GM12878 (cell line): Measurements from ENCODE around the gene GPRC5B. TPM values are rescaled to one million over a fixed set of nuclear protein-coding genes. Genes with fewer than 3 reads are reported as not detected.

ENCODE experiments used
- ATAC-seq: fragments of 200-7000 bp; cut with Tn5 transposase; 3 replicates; pipeline ENCODE4 v1.9.1; 2020; ENCODE audit warnings: mild to moderate bottlenecking, moderate library complexity
- BruUV-seq: library from RNA; stranded (reverse); fragments of 400-500 nt; replicated peaks from 2 replicates; lab custom pipeline; 2021; lab: Mats Ljungman, UMichigan
- CTCF ChIA-PET: fragments of 300-600 bp; sonication (Branson Sonifier 250); formaldehyde crosslinking; extraction: SDS; loops from one replicate; lab custom pipeline; 2021; ENCODE audit warnings: inconsistent platforms; lab: Yijun Ruan, JAX
- POLR2A ChIA-PET: fragments of 350-600 bp; formaldehyde crosslinking; extraction: SDS; loops from one replicate; lab custom pipeline; 2021; ENCODE audit warnings: inconsistent platforms; lab: Charles Lee
- RAD21 ChIA-PET: fragments of 300-600 bp; sonication (Branson Sonifier 250); formaldehyde crosslinking; loops from one replicate; lab custom pipeline; 2023; ENCODE audit warnings: antibody characterized with exemption; ENCODE audit not compliant: unreplicated experiment; lab: Charles Lee
- SMC1A ChIA-PET: fragments of 300-600 bp; sonication (Branson Sonifier 250); formaldehyde crosslinking; loops from one replicate; lab custom pipeline; 2023; ENCODE audit not compliant: unreplicated experiment, uncharacterized antibody; lab: Charles Lee
- DNase-seq: peaks from one replicate; pipeline ENCODE4 v3.0.0-alpha.2; 2011; ENCODE audit warnings: low read depth, low spot score
- FAIRE-seq: peaks from 3 replicates; lab custom pipeline; 2011; peaks lifted over from hg19 to GRCh38; lab: Jason Lieb, UNC
- H2AFZ ChIP-seq: 2 replicates; pipeline ENCODE4 v1.6.0; 2011; ENCODE audit warnings: low read depth, low read length, control low read depth; ENCODE audit not compliant: control insufficient read depth
- H3K27ac ChIP-seq: 2 replicates; pipeline ENCODE4 v1.5.1; 2011; ENCODE audit warnings: control low read depth; ENCODE audit not compliant: control insufficient read depth, insufficient read depth
- H3K27me3 ChIP-seq, 2 experiments: replicated peaks in 1 of 2; 2 replicates each; pipeline versions ENCODE4 v1.6.0 to v1.6.1; 2011; ENCODE audit warnings: low read length in 1 of 2; ENCODE audit not compliant: control insufficient read depth in 2 of 2, insufficient read depth in 2 of 2
- H3K36me3 ChIP-seq, 2 experiments: 2 replicates each; pipeline ENCODE4 v1.5.1; 2011; ENCODE audit warnings: low read length in 1 of 2; ENCODE audit not compliant: control insufficient read depth in 2 of 2, insufficient read depth in 2 of 2
- H3K4me1 ChIP-seq: 2 replicates; pipeline ENCODE4 v1.6.1; 2011; ENCODE audit warnings: mild to moderate bottlenecking, low read length, moderate library complexity, mixed read lengths; ENCODE audit not compliant: control insufficient read depth, insufficient read depth
- H3K4me2 ChIP-seq: 2 replicates; pipeline ENCODE4 v1.6.0; 2011; ENCODE audit warnings: control low read depth; ENCODE audit not compliant: control insufficient read depth, insufficient read depth
- H3K4me3 ChIP-seq: fragments of 200-600 bp; sonication (generic); 2 replicates; pipeline ENCODE4 v1.5.1; 2016
- H3K79me2 ChIP-seq: 2 replicates; pipeline ENCODE4 v1.6.0; 2011; ENCODE audit warnings: low read length; ENCODE audit not compliant: control insufficient read depth, insufficient read depth
- H3K9ac ChIP-seq: 2 replicates; pipeline ENCODE4 v1.8.0; 2011; ENCODE audit warnings: low read length, control low read depth, mixed read lengths; ENCODE audit not compliant: control insufficient read depth, insufficient read depth
- H3K9me3 ChIP-seq: replicated peaks from 3 replicates; pipeline ENCODE4 v1.5.1; 2011; ENCODE audit warnings: mild to moderate bottlenecking, low read length; ENCODE audit not compliant: control insufficient read depth, insufficient read depth
- H4K20me1 ChIP-seq: 2 replicates; pipeline ENCODE4 v1.6.0; 2011; ENCODE audit not compliant: control insufficient read depth, insufficient read depth
- KAT2A ChIP-seq: conservative IDR thresholded peaks from 2 replicates; pipeline ENCODE4 v1.6.1; 2011; ENCODE audit warnings: low read depth, low read length; ENCODE audit not compliant: control insufficient read depth
- MEF2A ChIP-seq: IDR thresholded peaks from 2 replicates; pipeline ENCODE4 v1.6.1; 2011; ENCODE audit warnings: low read depth, mild to moderate bottlenecking, low read length, moderate library complexity; ENCODE audit not compliant: insufficient read depth
- MYB ChIP-seq: fragments of 150-350 bp; IDR thresholded peaks from 2 replicates; pipeline ENCODE4 v1.6.1; 2014; ENCODE audit warnings: mild to moderate bottlenecking, low read depth, low read length, borderline replicate concordance
- NBN ChIP-seq: fragments of 450-650 bp; IDR thresholded peaks from 2 replicates; pipeline ENCODE4 v1.6.1; 2016
- POLR2AphosphoS5 ChIP-seq: IDR thresholded peaks from 2 replicates; pipeline ENCODE4 v1.6.1; 2011; ENCODE audit warnings: mild to moderate bottlenecking, low read length, inconsistent platforms
- SRF ChIP-seq, 2 experiments: IDR thresholded peaks; 2 replicates each; pipeline ENCODE4 v1.6.1; 2011; ENCODE audit warnings: low read depth in 2 of 2, low read length in 2 of 2, mild to moderate bottlenecking in 1 of 2, moderate library complexity in 1 of 2
- TAF1 ChIP-seq: IDR thresholded peaks from 2 replicates; pipeline ENCODE4 v1.6.1; 2011; ENCODE audit warnings: mild to moderate bottlenecking, low read depth, low read length, borderline replicate concordance
- TARDBP ChIP-seq: IDR thresholded peaks from 2 replicates; pipeline ENCODE4 v1.6.1; 2016; ENCODE audit warnings: borderline replicate concordance
- WGBS: methylation state at CpG from one replicate; pipeline ENCODE4 v1.1.6; 2016; ENCODE audit warnings: low lambda C conversion rate; ENCODE audit not compliant: insufficient replicate concordance, insufficient coverage; ENCODE audit errors: missing lambda C conversion rate; 5-methylcytosine and 5-hydroxymethylcytosine counted together
- in situ Hi-C: fragments of 300-500 bp; cut with MboI; formaldehyde crosslinking; loops from 9 replicates; pipeline ENCODE4 v1.14.3; 2018; ENCODE audit warnings: mixed read lengths
- intact Hi-C: fragments of 100-400 bp; cut with micrococcal nuclease; formaldehyde crosslinking; loops from one replicate; pipeline ENCODE4 v1.14.2; 2022; ENCODE audit not compliant: unreplicated experiment
- polyA plus RNA-seq, 11 experiments: library from polyadenylated mRNA; depleted of rRNA in 4 of 11; unstranded in 6 of 11; stranded (reverse) in 5 of 11; fragments of >200 nt; fragmentation: Nextera tagmentation in 4 of 11; fragmentation: Illumina TruSeq in 1 of 11; extraction: Ambion mirVana in 4 of 11; extraction: Trizol in 1 of 11; gene quantifications; 1 replicate in 1 of 11; 2 replicates in 10 of 11; pipeline versions ENCODE4 v1.2.1 to v1.2.3, GENCODE V29; 2011 to 2016; ENCODE audit warnings: inconsistent platforms in 2 of 11, missing spikeins in 2 of 11, low read depth in 1 of 11
- total RNA-seq, 4 experiments: library from RNA; depleted of rRNA in 3 of 4; stranded (reverse); fragments of >200 nt in 3 of 4; fragmentation: Illumina TruSeq in 1 of 4; extraction: Trizol in 1 of 4; gene quantifications; 2 replicates each; pipeline versions ENCODE4 v1.2.1 to v1.2.3, GENCODE V29; 2013 to 2021
- TF ChIP-seq, protein P1 (sequence below): fragments of 450-650 bp; IDR thresholded peaks from 2 replicates; pipeline ENCODE4 v1.6.1; 2018; ENCODE audit warnings: borderline replicate concordance, mild to moderate bottlenecking; ENCODE audit not compliant: partially characterized antibody
- TF ChIP-seq, protein P2 (sequence below): fragments of 150-350 bp; IDR thresholded peaks from 2 replicates; pipeline ENCODE4 v1.6.1; 2016; ENCODE audit warnings: low read depth, low read length
- TF ChIP-seq, protein P3 (sequence below): fragments of 450-650 bp; IDR thresholded peaks from 2 replicates; pipeline ENCODE4 v1.6.1; 2016; ENCODE audit warnings: mild to moderate bottlenecking

GPRC5B gene
- total and polyA plus RNA-seq, 10 of the 15 experiments (the other 5 are each of a cell fraction or from before 2014, with no cell fraction given), result 0.01 to 0.42 (median 0.15) TPM; not detected in 2

DNA sequence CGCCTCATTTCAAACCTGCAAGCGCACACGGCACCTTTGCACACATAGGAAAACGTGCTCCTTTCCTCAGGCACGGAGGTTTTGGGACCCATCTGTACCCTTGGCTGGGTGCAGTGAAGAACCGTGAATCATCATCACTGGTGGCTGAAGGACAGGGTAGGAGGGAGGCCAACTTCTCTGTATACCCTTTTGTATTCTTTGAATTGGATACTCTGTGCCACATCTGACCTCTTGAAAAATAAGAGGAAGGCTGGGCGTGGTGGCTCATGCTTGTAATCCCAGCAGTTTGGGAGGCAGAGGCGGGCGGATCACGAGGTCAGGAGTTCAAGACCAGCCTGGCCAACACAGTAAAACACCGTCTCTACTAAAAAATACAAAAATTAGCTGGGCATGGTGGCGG lies 11.7 kb downstream of the GPRC5B start:
- SMC1A ChIA-PET, result no interaction called here
- in situ Hi-C loops, result no loop called here

More for the DNA sequence above, 11.7 kb downstream of the GPRC5B start:
- 36% methylated on average over 12 of the region's 12 CpGs for WGBS
- Histone ChIP-seq H3K79me2 (no peaks in the 10 kb centered on the region), H2AFZ (no peak overlapping the region), H3K4me3 (no peak overlapping the region), H3K4me1 (no peaks in the 10 kb centered on the region), H3K4me2 (no peak overlapping the region), H3K9ac (no peak overlapping the region), H3K9me3 (no peaks in the 10 kb centered on the region), H3K27me3 (no peaks in the 10 kb centered on the region), H3K27ac (no peak overlapping the region), H4K20me1 (no peaks in the 10 kb centered on the region), H3K36me3 (no peaks in the 10 kb centered on the region)
- TF ChIP-seq, protein P1, sequence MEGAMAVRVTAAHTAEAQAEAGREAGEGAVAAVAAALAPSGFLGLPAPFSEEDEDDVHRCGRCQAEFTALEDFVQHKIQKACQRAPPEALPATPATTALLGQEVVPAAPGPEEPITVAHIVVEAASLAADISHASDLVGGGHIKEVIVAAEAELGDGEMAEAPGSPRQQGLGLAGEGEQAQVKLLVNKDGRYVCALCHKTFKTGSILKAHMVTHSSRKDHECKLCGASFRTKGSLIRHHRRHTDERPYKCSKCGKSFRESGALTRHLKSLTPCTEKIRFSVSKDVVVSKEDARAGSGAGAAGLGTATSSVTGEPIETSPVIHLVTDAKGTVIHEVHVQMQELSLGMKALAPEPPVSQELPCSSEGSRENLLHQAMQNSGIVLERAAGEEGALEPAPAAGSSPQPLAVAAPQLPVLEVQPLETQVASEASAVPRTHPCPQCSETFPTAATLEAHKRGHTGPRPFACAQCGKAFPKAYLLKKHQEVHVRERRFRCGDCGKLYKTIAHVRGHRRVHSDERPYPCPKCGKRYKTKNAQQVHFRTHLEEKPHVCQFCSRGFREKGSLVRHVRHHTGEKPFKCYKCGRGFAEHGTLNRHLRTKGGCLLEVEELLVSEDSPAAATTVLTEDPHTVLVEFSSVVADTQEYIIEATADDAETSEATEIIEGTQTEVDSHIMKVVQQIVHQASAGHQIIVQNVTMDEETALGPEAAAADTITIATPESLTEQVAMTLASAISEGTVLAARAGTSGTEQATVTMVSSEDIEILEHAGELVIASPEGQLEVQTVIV, result no peak
- no peak for TF ChIP-seq MEF2A
- no peak for TF ChIP-seq SRF (IDR thresholded peaks at IDR 0.05; ENCODE audit: low read depth in 2 of 2, low read length in 2 of 2)
- no peak for TF ChIP-seq KAT2A
- TF ChIP-seq MYB, result no peak
- TF ChIP-seq, protein P2, sequence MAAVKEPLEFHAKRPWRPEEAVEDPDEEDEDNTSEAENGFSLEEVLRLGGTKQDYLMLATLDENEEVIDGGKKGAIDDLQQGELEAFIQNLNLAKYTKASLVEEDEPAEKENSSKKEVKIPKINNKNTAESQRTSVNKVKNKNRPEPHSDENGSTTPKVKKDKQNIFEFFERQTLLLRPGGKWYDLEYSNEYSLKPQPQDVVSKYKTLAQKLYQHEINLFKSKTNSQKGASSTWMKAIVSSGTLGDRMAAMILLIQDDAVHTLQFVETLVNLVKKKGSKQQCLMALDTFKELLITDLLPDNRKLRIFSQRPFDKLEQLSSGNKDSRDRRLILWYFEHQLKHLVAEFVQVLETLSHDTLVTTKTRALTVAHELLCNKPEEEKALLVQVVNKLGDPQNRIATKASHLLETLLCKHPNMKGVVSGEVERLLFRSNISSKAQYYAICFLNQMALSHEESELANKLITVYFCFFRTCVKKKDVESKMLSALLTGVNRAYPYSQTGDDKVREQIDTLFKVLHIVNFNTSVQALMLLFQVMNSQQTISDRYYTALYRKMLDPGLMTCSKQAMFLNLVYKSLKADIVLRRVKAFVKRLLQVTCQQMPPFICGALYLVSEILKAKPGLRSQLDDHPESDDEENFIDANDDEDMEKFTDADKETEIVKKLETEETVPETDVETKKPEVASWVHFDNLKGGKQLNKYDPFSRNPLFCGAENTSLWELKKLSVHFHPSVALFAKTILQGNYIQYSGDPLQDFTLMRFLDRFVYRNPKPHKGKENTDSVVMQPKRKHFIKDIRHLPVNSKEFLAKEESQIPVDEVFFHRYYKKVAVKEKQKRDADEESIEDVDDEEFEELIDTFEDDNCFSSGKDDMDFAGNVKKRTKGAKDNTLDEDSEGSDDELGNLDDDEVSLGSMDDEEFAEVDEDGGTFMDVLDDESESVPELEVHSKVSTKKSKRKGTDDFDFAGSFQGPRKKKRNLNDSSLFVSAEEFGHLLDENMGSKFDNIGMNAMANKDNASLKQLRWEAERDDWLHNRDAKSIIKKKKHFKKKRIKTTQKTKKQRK, result no peak
- TF ChIP-seq, protein P3, sequence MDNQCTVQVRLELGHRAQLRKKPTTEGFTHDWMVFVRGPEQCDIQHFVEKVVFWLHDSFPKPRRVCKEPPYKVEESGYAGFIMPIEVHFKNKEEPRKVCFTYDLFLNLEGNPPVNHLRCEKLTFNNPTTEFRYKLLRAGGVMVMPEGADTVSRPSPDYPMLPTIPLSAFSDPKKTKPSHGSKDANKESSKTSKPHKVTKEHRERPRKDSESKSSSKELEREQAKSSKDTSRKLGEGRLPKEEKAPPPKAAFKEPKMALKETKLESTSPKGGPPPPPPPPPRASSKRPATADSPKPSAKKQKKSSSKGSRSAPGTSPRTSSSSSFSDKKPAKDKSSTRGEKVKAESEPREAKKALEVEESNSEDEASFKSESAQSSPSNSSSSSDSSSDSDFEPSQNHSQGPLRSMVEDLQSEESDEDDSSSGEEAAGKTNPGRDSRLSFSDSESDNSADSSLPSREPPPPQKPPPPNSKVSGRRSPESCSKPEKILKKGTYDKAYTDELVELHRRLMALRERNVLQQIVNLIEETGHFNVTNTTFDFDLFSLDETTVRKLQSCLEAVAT, result no peak
- TF ChIP-seq TARDBP, result no peak
- no peak for TF ChIP-seq NBN
- TF ChIP-seq TAF1, result no peak
- no peak for TF ChIP-seq POLR2AphosphoS5
- ChIA-PET POLR2A (interaction anchor here (0.6 kb wide), 1 partner anchor 33 kb away, joined by 3 read pairs; no protein-coding TSS in a partner anchor), RAD21 (interaction anchor here (0.8 kb wide), 1 partner anchor 271 kb away, joined by 3 read pairs; no protein-coding TSS in a partner anchor), CTCF (no interaction called here)
- no peak for ATAC-seq
- intact Hi-C loops, result no loop called here
- DNase-seq, result no peak
- FAIRE-seq, result no peak
- no TSS peak for BruUV-seq
